ENCODE measurements around the gene CEP57L1.

DNA sequence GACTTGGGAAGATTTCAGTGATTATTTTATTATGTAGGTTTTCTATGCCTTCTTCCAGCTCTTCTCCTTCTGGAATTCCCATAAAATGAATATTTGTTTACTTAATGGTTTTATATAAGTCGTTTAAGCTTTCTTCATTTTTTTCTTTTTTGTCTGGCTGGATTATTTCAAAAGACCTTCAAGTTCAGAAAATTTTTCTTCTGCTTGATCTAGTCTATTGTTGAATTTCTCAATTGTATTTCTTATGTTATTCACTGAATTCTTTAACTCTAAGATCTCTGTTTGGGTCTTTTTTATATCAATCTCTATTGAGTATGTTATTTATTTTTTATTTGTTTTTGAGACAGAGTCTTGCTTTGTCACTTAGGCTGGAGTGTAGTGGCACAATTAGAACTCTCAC, 117.4 kb downstream of the CEP57L1 start:
- TF ChIP-seq, protein P1, sequence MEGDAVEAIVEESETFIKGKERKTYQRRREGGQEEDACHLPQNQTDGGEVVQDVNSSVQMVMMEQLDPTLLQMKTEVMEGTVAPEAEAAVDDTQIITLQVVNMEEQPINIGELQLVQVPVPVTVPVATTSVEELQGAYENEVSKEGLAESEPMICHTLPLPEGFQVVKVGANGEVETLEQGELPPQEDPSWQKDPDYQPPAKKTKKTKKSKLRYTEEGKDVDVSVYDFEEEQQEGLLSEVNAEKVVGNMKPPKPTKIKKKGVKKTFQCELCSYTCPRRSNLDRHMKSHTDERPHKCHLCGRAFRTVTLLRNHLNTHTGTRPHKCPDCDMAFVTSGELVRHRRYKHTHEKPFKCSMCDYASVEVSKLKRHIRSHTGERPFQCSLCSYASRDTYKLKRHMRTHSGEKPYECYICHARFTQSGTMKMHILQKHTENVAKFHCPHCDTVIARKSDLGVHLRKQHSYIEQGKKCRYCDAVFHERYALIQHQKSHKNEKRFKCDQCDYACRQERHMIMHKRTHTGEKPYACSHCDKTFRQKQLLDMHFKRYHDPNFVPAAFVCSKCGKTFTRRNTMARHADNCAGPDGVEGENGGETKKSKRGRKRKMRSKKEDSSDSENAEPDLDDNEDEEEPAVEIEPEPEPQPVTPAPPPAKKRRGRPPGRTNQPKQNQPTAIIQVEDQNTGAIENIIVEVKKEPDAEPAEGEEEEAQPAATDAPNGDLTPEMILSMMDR (IDR thresholded peaks at IDR 0.05; ENCODE audit: low read depth, low read length, missing input control) = no peak
- TF ChIP-seq HNF4G (IDR thresholded peaks at IDR 0.05) = no peak
- TF ChIP-seq FOXA1 (IDR thresholded peaks at IDR 0.05) = no peak
- no peak for TF ChIP-seq SP1 (IDR thresholded peaks at IDR 0.05)
- TF ChIP-seq JUND (IDR thresholded peaks at IDR 0.05) = no peak
- no peak for TF ChIP-seq YY1 (IDR thresholded peaks at IDR 0.05)
- no peak for TF ChIP-seq GABPA (IDR thresholded peaks at IDR 0.05 in 1 of 2, conservative IDR thresholded peaks at IDR 0.05 in 1 of 2)

Measured in liver (tissue), 3 donors.